HL-60/S4 treated with phorbol 12-myristate 13-acetate at 8.2 ng/mL for 4 days and 3 days (cell line): ENCODE results near the gene LAMTOR4.
"Not testable (repeated sequence)": the region's sequence is repeated elsewhere in the genome, so short reads cannot be mapped to it uniquely, and the experiment has no call there.

Experiments used
- in situ Hi-C: fragments of 300-500 bp; cut with MboI; formaldehyde crosslinking; loops from 2 replicates; pipeline ENCODE4 v1.15.0; 2022; ENCODE audit warnings: low sequenced_read_pairs

The LAMTOR4 gene

GRCh38 chr7:100169147-100169850 lies 20.6 kb downstream of the LAMTOR4 start:
- in situ Hi-C loops, result no loop called here

GRCh38 chr7:100170101-100170897 lies 21.6 kb downstream of the LAMTOR4 start:
- in situ Hi-C loops, result no loop called here

- in situ Hi-C loops, result no loop called here
Measured at GRCh38 chr7:100171087-100171681, 22.5 kb downstream of the LAMTOR4 start.

GRCh38 chr7:100171840-100172239 lies 23.1 kb downstream of the LAMTOR4 start:
- in situ Hi-C loops, result no loop called here

GRCh38 chr7:100173806-100174495 lies 25.2 kb downstream of the LAMTOR4 start:
- in situ Hi-C loops, result no loop called here

GRCh38 chr7:100174582-100174981 lies 25.9 kb downstream of the LAMTOR4 start:
- in situ Hi-C loops, result no loop called here

GRCh38 chr7:100175296-100175935 lies 26.7 kb downstream of the LAMTOR4 start:
- in situ Hi-C loops, result no loop called here

GRCh38 chr7:100176096-100177044 lies 27.7 kb downstream of the LAMTOR4 start:
- in situ Hi-C loops, result no loop called here

- in situ Hi-C loops, result no loop called here
Measured at GRCh38 chr7:100177045-100178001, 28.6 kb downstream of the LAMTOR4 start, which contains the start of the genes GPC2 and STAG3. Gene GPC2 (minus strand): TSS chr7:100177381. CDS start chr7:100177199, 182 bp downstream. Gene STAG3 (plus strand): TSS chr7:100177918. CDS start chr7:100180557, 2,639 bp downstream.

GRCh38 chr7:100180084-100180483 lies 31.4 kb downstream of the LAMTOR4 start:
- in situ Hi-C loops, result not testable (repeated sequence)

- in situ Hi-C loops, result not testable (repeated sequence)
Measured at GRCh38 chr7:100182616-100183015, 33.9 kb downstream of the LAMTOR4 start.

GRCh38 chr7:100183090-100183489 lies 34.4 kb downstream of the LAMTOR4 start:
- in situ Hi-C loops, result not testable (repeated sequence)

- in situ Hi-C loops, result no loop called here
Measured at GRCh38 chr7:100185726-100186125, 37.0 kb downstream of the LAMTOR4 start.

GRCh38 chr7:100189061-100189460 lies 40.3 kb downstream of the LAMTOR4 start:
- in situ Hi-C loops, result no loop called here

- in situ Hi-C loops, result no loop called here
Measured at GRCh38 chr7:100190048-100190711, 41.5 kb downstream of the LAMTOR4 start.

GRCh38 chr7:100191775-100192174 lies 43.1 kb downstream of the LAMTOR4 start:
- in situ Hi-C loops, result no loop called here

GRCh38 chr7:100192281-100192862 lies 43.7 kb downstream of the LAMTOR4 start:
- in situ Hi-C loops, result not testable (repeated sequence)
